Left lobe of liver (tissue), 2 donors: ENCODE measurements around the gene PRKN. TPM values are rescaled to one million over a fixed set of nuclear protein-coding genes. Genes with fewer than 3 reads are reported as not detected.

Experiments used
- ATAC-seq: fragments of 200-7000 bp; cut with Tn5 transposase; one replicate; pipeline ENCODE4 v1.9.1; 2020; ENCODE audit warnings: mild to moderate bottlenecking, moderate library complexity
- DNase-seq: peaks from one replicate; pipeline ENCODE4 v3.0.0-alpha.2; 2020; ENCODE audit warnings: low spot score
- total RNA-seq: library from RNA; stranded (reverse); gene quantifications from one replicate; pipeline ENCODE4 v1.2.1, GENCODE V29; 2021
- donor health status: DM: no; HTN: no; CAD: no; lungs with moderate emphysema.
- donor health status: DM: no; HTN: yes; CAD: no.

PRKN gene
- total RNA-seq = 1.2 TPM

DNA sequence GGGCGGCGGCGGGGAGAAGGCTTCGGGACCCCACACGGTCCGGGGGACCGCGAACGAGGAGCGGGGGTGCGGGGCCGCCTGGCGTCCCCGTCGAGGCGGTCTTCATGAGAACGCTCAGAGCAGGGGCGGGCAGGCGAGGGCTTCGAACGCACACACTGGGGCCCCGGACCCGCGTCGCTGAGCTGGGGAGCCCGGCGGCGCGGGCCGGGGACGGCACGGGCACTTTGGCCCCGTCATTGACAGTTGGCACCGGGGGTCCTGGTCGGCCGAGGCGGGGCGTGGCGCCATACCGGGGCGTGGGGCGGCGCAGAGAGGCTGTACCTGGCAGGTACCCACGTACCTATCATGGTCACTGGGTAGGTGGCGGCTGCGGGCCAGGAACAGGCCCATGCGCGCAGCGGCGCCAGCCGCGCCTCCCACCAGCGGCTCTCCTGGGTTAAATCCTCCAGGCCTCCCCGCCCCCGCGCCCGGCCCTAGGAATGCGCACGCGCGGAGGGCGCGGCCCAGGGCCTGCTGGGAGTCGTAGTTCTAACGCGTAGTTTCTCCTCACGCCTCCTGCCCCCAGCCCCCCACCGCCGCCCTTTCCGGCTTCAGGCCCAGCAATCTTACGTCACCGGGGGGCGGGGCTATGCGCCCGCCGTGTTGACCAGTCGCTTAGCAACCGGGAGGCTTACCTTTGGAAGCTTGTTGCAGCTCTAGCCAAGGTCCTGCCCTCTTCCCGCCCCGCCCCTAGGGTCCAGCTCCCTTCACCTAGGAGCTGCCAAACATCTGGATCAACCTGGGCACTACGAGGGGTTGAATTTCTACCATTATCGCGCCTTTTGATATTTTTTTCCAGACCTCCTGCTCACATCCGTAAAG lies at the start of gene PRKN, which contains the start of gene PACRG:
Gene PRKN (minus strand): TSS at position 445 of the 861 bp plus-strand sequence.
Gene PACRG (plus strand): TSS at position 653 of the 861 bp plus-strand sequence.
- ATAC-seq (peak; percentile 93), DNase-seq (peak; percentile 100)

DNA sequence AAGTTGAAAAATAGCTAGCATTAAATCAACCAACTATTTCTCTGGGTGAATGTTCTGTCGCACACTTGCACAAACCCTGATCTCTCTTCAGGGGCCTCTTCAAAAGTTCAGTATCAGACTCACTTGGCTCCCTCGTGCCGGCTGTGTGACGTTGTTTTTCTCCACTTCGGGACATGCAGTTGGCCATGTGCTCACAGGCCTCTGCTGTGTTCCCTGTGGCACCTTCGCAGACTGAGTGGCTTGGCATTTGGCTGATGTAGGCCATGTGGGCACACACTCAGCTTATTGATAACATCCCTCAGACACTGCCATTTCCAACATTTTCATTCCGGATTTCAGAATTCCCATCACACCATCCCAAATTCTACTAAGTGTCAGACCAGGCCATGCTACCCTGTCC lies 49.5 kb upstream of the PRKN start:
- DNase-seq = no peak

DNA sequence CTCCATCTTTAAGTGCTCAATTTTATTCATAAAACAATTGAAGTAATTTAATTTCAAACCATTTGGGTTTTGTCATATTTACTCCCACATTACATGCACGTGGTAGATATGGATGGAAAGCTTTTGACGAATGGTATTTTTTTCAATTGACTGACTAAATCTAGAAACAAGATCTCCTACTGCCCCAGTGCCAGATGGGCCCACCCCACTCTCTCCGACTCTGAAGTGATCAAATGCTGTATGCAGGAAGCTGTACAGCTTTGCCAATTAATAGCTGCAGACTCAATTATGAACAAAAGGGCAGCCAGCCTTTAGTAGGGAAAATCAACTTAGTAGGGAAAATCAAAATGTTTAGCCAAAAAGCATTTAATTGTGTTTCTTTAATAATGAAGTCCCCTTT lies 46.4 kb upstream of the PRKN start:
- no peak for DNase-seq
- no peak for ATAC-seq

More for the DNA sequence above, 49.5 kb upstream of the PRKN start:
- ATAC-seq = no peak

DNA sequence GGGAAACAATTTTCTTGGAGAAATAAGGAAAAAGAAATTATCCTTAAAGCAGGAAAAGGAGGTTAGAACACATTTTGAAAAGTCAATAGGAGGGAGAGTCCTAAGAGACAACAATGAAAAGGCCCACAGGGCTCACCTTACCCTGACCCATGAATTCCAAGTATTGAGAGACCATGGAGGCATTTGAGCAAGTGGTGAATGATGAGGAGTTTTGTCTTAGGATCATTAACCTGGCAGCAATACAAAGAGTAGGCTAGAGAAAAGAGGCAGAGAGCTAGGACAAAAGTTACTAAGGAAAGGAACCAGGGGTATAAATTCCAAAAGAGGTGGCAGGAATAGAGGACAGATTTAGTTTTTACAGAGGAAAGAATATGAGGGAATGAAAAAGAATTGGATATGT lies 44.9 kb upstream of the PRKN start:
- no peak for ATAC-seq

DNA sequence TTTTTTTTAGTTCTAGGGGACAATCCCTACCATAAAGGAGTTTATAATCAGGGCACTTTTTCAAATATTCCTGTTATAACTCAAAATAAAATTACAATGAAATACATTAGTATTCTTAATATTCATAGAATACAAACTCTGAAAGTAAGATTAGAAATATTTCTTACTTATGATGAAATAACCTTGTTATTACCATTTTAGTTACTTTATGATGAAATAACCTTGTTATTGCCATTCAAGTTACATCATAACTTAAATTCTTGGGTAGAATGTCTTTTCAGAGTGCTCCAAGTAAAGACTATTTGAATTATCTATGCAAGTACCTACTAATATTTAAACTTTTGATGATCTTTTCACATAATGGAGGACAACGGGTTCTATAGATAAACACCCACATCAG lies 43.4 kb upstream of the PRKN start:
- ATAC-seq (no peak), DNase-seq (no peak)

More for the DNA sequence above, 44.9 kb upstream of the PRKN start:
- no peak for DNase-seq

DNA sequence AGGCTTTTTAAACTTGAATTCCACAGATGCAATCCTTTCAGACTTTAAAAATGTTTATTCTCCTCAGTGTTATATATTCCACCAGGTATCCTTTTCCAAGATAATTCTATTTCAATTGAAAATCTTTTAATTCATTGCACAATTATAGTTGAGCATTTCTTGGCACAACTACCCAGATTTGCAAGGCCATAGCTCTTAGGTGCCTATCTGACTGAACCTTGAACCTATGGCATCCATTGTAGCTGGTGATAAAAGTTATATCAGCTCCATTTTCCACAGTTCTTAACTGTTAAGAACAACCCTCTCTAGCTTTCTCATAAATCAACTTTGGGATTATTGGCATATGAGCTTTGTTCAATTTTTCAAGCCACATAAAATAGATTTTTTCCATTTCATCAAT lies 42.6 kb upstream of the PRKN start:
- peak; percentile 48 for ATAC-seq

DNA sequence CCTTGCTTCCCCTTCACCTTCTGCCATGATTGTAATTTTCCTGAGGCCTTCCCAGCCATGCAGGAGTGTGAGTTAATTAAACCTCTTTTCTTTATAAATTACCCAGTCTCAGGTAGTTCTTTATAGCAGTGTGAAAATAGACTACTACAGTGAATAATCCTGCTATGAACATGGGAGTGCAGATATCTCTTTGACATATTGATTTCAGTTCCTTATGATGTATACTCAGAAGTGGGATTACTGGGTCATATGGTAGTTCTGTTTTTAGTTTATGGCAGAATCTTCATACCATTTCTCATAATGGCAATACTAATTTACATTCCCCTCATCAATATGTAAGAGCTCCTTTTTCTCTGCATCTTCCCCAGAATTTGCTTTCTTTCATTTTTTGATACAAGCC lies 26.2 kb upstream of the PRKN start:
- DNase-seq = no peak

More for the DNA sequence above, 42.6 kb upstream of the PRKN start:
- no peak for DNase-seq

DNA sequence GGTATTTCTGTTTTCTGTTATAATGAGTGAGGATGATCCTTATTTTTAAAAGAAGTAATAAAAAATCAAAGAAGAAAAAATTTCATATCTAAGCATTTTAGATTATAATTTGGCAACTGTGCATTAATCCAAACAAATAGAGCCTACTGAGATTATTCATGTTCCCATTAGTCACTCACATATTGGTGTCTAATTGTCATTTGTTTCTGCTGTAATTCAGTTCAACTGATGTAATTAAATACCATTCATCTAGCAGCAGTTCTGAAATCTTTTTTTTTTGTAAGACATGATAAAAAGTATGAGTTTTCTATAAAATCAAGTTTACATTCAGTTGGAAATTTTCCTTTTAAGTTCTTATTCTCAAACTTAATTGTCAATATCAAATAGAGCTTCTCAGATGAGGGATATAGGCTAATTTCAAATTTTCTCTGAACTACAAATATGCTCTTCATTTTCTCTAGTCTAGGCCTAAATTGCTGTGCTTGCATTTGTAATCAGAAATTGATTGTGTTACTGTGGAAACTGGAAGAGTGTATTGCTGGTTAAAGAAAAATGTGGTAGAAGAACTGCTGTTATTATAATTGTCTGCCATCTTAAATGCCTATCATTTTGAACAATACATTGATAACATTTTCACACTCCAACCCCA lies 23.8 kb upstream of the PRKN start:
- ATAC-seq = no peak
- no peak for DNase-seq

More for the DNA sequence above, 26.2 kb upstream of the PRKN start:
- no peak for ATAC-seq

DNA sequence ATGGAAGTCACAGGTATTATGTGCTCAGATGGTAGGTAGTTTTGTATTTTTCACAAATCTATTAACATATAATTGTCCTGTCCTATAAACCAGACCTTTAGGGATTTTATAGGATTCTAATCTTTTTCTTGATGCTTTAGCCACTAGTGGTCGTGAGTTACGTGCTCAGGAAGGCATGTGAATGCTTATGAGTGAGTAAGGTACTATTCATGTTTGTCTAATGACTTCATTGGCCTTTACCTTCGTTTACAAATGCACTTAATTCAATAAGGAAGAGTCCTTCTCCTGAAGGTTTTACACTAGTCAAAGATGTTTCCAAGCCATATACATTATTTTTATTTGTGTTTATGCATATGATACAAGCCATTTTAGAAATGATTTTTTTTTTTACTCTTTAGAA lies 23.2 kb upstream of the PRKN start:
- ATAC-seq = no peak
- no peak for DNase-seq

DNA sequence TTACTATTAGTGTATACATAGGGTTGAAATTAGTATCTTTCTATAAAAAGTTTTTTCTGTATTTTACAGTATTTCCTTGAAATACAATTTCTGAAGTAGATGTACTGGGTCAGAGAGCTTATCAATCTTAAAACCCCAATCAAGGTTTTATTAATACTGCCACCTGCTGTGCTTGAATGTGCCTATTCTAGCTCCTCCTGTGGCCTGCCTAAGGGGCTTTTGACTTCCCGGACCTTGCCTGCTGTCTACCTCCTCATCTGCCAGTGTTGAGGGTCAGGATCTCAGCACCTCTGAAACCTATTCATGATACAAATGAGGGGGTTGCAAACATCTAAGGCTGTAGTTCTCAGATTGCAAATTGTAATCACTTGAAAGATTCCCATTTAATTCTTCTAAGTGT lies 9.4 kb upstream of the PRKN start:
- no peak for DNase-seq
- peak; percentile 86 for ATAC-seq

DNA sequence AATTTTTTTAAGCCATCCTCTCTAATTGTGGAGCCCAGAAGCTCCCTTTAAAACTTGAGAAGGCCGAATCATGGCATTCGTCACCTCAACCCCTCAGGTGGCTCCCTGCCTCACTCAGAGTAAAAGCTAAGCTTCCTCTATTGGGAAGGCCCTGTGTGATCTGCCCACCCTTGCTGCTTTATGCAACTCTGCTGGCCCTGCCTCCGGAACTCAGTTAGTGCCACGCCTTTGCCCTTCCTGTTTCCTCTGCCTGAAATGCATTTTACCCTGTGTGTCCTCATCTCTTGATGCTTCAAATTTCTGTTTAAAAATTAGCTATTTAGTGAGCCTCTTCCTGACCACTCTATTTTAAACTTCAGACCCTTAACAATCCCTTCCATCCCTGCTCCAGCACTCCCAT lies 5.9 kb upstream of the PRKN start:
- DNase-seq = no peak

DNA sequence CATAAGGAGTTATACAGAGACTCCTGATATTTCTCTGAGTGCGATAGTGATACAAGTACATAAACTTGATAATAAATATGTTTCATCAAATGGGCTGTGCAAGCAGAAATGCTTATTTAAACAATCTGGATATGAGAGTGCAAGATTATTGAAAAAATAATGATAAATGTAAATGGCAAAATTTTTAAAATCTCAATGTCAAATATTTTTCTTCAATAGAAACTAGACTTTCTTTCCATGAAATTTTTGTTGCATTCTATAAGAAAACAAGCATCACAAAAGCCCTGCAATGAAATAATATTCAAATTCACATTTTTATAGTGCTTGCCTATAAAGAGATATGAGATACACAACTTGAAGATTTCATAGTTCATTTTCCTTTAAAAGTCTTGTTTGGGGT lies 2.9 kb upstream of the PRKN start:
- no peak for ATAC-seq
- no peak for DNase-seq

More for the DNA sequence above, 5.9 kb upstream of the PRKN start:
- no peak for ATAC-seq

DNA sequence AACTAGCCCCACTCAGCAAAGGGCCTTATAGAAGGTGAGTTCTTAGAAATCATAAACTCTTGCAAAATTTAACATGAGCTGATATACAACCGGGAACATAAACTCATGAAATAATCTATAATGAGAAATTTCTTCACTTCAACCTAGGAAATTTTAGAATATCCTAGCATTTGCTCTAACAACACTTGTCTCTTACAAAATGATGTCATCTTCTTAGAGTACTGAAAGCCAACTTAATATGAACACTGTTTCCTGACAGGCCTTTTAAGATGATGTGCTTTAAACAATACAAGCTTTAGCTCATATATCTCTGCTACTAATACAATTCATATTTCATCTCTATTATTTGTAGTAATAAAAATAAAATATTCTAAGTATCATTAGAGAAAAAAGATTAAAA lies 1.1 kb upstream of the PRKN start:
- ATAC-seq = no peak

DNA sequence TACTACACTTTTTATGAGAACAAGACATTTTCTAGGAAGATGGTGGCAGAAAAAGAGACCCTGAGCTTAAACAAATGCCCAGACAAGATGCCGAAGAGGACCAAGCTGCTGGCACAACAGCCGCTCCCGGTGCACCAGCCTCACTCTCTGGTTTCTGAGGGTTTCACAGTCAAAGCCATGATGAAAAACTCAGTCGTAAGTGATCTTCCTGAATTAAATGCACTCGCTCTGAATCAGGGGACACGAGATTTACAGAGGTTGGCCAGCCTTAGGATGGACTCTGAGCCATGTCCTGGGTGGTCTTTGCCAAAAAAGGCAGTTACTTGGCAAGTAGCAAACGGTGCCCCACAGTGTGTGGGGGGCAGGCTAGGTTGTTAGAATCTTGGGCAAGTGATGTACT lies 631 bp upstream of the PRKN start:
- DNase-seq = no peak

More for the DNA sequence above, 1.1 kb upstream of the PRKN start:
- no peak for DNase-seq

DNA sequence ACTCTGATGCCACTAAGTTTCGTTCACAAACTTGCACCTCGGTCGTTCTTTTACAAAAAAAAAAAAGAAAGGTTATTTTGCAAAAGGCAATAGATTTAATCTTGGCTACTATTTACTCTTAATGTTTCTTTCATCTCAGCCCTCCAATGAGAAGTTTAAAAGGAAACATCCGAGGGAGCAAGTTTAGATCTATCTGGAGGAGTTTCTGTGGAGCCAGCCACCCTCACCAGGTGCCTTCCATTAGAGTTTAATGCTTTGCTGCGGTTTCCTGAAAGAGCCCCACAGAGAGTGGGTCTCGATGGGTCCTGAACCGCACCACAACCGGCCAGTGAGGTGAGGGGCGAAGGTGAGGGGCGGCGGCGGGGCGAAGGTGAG lies 632 bp downstream of the PRKN start:
- DNase-seq = no peak
- peak; percentile 38 for ATAC-seq

More for the DNA sequence above, 631 bp upstream of the PRKN start:
- ATAC-seq = no peak

DNA sequence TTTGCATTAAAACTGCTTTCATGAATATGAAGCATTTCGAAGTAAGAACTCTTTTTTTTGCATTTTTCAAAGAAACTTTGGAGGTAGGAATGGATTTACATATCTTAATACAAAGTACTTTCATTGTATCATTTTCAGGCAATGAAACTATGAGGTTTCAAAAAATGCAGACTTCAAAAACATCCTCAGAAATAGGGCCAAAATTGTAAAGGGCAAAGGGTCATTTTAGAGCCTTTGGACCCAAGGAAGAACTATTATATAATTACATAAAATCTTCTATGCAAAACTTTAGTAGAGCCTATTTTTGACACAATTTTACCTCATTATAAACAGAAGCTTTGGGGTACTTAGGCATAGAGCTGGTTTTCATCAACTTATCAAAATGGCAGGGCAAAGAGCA lies 4.9 kb downstream of the PRKN start:
- DNase-seq = no peak
- ATAC-seq = no peak

DNA sequence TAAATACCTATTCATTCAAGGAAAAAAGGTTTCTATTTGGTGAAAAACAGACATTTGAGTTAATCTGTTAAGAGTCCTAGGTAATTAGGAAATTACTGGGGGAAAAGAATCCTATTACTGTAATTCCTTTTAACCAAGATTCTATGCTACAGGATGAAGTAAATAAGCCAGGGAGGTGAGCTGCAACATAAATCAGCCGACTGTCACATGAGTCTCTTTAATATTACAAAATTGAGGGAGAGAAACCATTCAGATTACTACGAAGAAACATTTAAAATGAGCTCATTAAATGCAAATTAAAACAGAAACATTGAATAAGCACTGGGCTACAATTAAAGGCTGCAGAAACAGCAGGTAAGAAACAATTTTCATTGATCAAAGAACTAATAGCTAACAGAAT lies 5.3 kb downstream of the PRKN start:
- DNase-seq (no peak), ATAC-seq (no peak)

DNA sequence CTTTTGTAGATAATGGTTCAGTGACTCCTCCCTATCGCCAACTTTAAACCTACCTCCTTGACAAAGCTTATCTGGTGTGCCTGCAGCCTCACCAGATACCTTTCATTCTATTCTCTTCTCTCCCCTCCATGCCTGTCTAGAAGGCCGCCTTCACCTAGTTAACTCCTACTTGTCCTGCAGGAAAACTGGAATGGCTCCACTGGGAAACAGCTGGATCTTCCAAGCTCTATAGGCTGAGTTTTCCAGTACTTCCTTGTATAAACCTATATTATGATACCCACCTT lies 6.2 kb downstream of the PRKN start:
- ATAC-seq = no peak
- no peak for DNase-seq

DNA sequence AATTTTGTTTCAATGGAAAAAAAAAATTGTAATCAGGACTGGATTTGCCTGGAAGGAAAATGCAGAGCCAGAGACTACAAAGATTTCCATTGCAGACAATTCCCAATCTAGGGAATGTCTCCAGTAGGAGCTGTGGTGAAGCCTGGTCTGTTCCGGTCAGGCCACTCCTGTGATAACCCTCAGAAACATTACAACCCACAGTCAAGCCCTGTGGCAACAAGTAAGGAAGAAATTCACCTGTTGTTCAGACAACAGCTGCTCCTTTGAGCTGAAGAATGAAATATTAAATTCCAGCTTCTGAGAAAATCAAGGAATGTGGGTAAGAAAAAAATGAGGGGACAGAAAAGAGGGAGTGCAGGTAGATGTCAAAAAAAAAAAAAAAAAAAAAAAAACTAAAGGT lies 8.0 kb downstream of the PRKN start:
- no peak for ATAC-seq
- no peak for DNase-seq

DNA sequence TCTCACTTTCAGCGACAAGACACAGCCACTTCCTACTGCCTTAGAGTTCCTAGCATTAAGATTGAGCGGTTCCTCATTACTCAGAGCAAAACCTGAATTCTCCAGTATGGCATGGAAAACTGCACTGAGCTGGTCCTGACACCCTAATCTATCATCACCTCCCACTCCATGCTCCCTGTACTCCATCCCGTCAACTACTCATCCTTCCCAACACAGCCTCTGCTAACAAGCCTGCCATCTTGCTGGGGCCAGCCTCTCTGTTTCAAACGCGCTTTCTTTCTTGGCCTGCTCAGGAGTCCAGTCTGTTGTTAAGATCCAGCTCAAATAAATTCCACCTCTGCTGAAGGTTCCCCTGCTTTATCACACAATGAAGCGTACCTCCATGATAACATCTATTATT lies 12.0 kb downstream of the PRKN start:
- ATAC-seq (no peak), DNase-seq (no peak)

DNA sequence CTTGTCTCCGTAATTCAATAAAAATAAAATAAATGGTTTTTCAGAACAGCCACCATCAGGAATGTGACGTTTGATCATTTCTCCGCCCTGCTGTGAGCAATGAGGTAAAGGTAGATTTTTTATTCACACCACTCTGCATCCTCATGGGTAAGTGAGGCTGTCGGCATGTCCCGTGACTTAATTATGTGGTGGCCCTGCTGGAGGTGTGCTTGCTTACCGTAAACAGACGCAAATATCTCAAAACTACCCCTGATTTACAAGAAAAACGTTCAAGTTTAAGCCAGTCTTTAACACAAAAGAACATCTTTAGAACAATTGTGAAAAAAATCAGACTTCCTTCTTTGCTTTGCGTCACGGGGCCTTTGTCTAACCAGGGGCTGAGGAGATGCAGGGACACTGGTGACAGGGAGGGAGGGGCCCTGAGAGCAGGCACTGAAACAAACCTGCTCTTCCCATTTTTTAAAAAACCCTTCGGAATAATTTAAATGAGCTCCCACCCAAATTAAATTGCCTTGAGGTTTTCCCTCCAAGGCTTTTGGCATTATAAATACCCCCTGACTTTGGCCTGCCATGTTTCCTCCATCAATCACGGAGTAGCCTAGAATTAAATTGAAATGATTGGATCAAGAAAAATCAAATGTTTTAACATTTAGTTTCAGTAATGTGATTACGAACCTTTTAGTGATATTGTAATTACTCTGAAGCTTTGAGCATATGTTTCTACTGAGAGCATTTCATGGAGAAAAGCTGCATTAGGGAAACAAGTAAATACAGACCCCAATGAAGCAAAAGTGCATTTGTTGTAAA lies 13.4 kb downstream of the PRKN start:
- DNase-seq = no peak
- ATAC-seq = no peak

DNA sequence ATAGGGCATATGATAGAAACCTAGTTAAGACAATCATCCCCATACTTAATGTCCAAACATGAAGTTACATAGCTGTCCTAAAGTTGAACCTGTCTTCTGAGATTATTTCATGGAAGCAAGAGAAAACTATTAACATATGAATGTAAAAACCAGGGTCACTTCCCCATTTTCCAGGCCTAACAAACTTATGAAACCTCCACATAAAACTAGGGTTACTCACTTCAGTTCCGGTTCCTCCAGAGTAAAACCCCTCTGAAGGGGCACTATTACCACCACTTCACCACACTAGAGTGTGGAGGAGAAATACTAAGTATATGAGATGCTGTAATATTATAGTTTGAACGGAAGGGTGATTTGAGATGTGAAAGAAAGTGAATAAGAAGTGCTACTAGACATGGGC lies 14.9 kb downstream of the PRKN start:
- DNase-seq (no peak), ATAC-seq (no peak)
